HAP-1 (cell line): Measurements from ENCODE around the gene WDR4.
A peak's percentile ranks its signal among the peaks of the same experiment; 100 is the strongest.
"Not testable (repeated sequence)": the region's sequence is repeated elsewhere in the genome, so short reads cannot be mapped to it uniquely, and the experiment has no call there.

Source experiments
- DNase-seq, 2 experiments: peaks; one replicate each; pipeline ENCODE4 v3.0.0-alpha.2; 2016 to 2020; ENCODE audit warnings: low spot score in 2 of 2
- H3K27me3 ChIP-seq: fragments of 250-450 bp; sonication (Bioruptor Pico); 2 replicates; pipeline ENCODE4 v1.5.1; 2020; ENCODE audit warnings: low read depth, mild to moderate bottlenecking, moderate library complexity
- H3K36me3 ChIP-seq: fragments of 250-450 bp; sonication (Bioruptor Pico); replicated peaks from 2 replicates; pipeline ENCODE4 v1.5.1; 2020; ENCODE audit warnings: mild to moderate bottlenecking
- H3K4me1 ChIP-seq: fragments of 250-450 bp; sonication (Bioruptor Pico); 2 replicates; pipeline ENCODE4 v1.5.1; 2020; ENCODE audit warnings: mild to moderate bottlenecking
- H3K4me3 ChIP-seq: fragments of 250-450 bp; sonication (Bioruptor Pico); 2 replicates; pipeline ENCODE4 v1.5.1; 2020; ENCODE audit warnings: mild to moderate bottlenecking, moderate library complexity
- H3K9me3 ChIP-seq: fragments of 250-450 bp; sonication (Bioruptor Pico); 2 replicates; pipeline ENCODE4 v1.5.1; 2020; ENCODE audit warnings: mild to moderate bottlenecking, moderate library complexity
- in situ Hi-C: fragments of 300-500 bp; cut with MboI; formaldehyde crosslinking; loops from 3 replicates; pipeline ENCODE4 v1.14.3; 2020; ENCODE audit warnings: low sequenced_read_pairs, inconsistent platforms, mixed read lengths

WDR4 gene

DNA sequence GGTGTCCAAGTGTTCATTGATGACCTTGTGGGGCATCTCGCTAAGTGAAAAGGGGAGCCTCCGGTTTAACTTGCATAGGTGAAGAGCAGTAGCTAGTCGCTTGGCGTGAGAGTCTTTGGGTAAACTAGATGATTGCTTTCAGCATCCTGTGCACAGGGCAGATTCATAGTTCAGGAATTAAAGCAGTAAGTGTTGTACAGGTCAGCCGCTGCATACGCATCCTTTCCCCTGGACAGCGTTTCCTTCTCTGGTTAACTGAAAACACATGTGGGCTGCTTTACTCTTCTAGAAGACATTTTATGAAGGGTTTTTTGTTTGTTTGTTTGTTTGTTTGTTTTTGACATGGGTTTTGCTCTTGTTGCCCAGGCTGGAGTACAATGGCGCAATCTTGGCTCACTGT lies 25.9 kb upstream of the WDR4 start:
- Histone ChIP-seq H3K9me3 (no peaks in the 10 kb centered on the region), H3K36me3 (peaks cover 84% of the 10 kb centered on the region), H3K4me3 (no peak overlapping the region), H3K27me3 (no peaks in the 10 kb centered on the region; the same call in 1 of the 2 replicates), H3K4me1 (no peaks in the 10 kb centered on the region)
- no peak for DNase-seq
- in situ Hi-C loops, result no loop called here

DNA sequence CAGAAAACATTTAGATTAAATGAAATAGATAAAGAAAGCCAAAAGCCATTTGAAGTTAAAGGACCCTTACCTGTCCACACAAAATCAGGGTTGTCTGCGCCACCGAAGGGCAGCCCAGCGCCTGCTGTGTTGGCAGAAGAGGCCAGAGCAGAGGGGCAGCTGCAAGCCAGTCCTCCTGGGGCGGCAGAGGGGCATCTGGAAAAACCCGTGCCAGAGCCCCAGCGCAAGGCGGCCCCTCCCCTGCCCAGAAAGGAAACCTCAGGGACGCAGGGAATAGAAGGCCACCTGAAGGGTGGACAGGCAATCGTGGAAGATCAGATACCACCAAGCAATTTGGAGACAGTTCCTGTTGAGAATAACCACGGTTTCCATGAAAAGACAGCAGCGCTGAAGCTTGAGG lies 24.5 kb upstream of the WDR4 start:
- H3K36me3 ChIP-seq, result peaks cover 83% of the 10 kb centered on the region
- in situ Hi-C loops, result no loop called here
- no peak overlapping the region for H3K4me3 ChIP-seq
- DNase-seq, result no peak
- H3K27me3 ChIP-seq, result no peaks in the 10 kb centered on the region; the same call in 1 of the 2 replicates
- no peaks in the 10 kb centered on the region for H3K9me3 ChIP-seq
- no peaks in the 10 kb centered on the region for H3K4me1 ChIP-seq

DNA sequence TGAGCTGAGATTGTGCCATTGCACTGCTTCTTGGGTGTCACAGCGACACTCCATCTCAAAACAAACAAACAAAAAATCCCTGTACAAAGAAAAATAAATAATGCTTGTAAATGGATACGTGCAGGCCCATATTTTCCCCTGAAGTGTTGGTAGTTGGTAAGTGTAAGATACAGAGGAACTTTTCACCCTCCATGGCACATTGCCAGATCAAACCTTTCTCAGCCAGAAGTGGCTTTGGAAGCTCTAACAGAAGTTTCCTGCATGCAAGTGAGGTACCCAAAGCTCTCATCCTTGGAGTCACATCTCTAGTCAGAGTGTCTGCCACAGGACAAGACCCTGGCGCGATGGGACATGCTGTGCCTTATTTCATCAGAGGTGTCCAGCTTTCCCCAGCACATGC lies 21.1 kb upstream of the WDR4 start:
- Histone ChIP-seq H3K27me3 (no peaks in the 10 kb centered on the region; the same call in 1 of the 2 replicates), H3K9me3 (no peaks in the 10 kb centered on the region), H3K4me3 (no peak overlapping the region), H3K4me1 (no peaks in the 10 kb centered on the region), H3K36me3 (peaks cover 84% of the 10 kb centered on the region)
- DNase-seq, result no peak
- in situ Hi-C loops, result no loop called here

DNA sequence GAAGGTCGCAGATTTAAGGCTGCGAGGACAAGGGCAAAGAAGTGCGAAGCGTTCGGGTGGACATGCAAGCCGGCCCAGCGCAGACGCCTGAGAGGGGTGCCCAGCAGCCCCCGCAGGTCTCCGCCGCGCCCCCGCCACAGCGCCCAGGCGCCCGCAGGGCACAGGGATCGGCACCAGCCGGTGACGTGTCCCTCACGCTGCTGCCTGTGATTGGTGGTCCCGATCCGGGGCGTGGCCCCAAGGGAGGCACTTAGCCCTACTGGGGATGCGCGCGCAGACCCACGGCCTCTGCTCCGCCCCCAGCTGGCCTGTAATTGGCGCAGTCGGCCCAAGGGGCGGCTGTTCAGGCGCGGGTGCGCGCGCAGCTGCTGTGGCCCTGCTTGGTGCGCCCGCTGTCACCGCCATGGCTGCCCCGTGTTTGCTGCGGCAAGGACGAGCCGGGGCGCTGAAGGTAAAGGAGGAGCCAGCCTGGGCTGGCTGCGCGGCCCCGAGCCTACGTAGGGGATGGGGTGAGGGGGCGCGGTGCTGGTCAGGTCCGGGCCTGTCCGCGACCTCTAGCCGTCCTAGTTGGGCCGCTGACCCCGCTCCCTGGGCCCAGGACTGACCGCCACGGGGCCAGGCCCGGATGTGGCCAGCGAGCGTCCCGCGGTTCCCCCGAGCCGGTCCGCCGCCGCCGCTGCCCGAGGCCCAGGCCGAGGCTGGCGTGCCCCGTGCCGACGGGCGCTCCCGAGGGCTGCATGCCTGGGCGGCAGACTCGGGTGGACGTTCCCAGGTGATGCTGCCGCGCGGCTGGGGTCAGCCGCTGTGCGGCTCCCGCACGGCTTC lies 13.8 kb upstream of the WDR4 start, which contains the start of gene NDUFV3:
NDUFV3 (plus strand) TSS at position 379 of the 825 bp plus-strand sequence; CDS start at position 404, 25 bp downstream.
- H3K27me3 ChIP-seq, result no peaks in the 10 kb centered on the region
- DNase-seq, result peak; percentile 97 to 99
- in situ Hi-C loops, result no loop called here
- H3K9me3 ChIP-seq, result no peaks in the 10 kb centered on the region
- peak within 1 kb of the TSS; percentile 94 for H3K4me3 ChIP-seq
- peaks cover 28% of the 10 kb centered on the region for H3K36me3 ChIP-seq
- peaks cover 8% of the 10 kb centered on the region for H3K4me1 ChIP-seq

DNA sequence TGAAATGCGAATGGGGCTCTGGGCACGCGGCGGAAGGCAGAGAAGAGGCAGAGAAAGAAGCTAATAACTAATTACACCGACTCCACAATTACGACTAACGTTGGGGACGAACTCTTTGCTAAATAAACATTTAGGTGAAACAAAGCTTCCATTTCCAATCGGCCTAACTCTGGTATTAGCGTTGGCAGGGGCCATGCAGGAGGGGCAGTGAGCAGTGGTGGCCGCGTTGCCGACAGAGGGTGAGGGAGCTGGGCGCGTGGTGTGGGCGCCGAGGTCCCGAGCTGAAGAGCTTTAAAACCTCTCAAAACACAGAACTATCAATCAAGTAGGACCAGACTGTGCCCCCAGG lies 13.2 kb upstream of the WDR4 start:
- Histone ChIP-seq H3K4me1 (peaks cover 8% of the 10 kb centered on the region), H3K9me3 (no peaks in the 10 kb centered on the region), H3K36me3 (peaks cover 22% of the 10 kb centered on the region), H3K27me3 (no peaks in the 10 kb centered on the region), H3K4me3 (peak overlapping the region; percentile 94)
- no peak for DNase-seq
- in situ Hi-C loops, result no loop called here

DNA sequence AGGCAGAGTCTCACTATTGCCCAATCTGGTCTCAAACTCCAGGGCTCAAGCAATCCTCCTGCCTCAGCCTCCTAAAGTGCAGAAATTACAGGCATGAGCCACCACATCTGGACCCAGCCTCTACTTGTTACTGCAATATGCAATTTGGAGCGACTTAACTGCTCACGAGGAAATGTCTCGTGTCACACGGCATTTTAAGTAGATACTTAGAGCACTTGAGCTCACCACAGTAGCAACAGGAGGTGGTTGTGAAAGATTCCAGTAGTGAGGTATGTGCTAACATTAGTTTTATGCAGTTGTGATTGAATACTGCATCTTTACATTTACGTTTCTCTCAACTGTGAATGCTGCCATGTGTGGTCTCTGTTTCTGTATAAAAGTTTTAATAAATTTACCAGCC lies 8.0 kb upstream of the WDR4 start:
- DNase-seq, result no peak
- Histone ChIP-seq H3K27me3 (no peaks in the 10 kb centered on the region), H3K4me1 (peaks cover 2% of the 10 kb centered on the region), H3K4me3 (no peak overlapping the region), H3K9me3 (0 out of 2 replicates have a peak, but pooled peaks cover 2% of the 10 kb centered on the region), H3K36me3 (no peaks in the 10 kb centered on the region)
- in situ Hi-C loops, result no loop called here

DNA sequence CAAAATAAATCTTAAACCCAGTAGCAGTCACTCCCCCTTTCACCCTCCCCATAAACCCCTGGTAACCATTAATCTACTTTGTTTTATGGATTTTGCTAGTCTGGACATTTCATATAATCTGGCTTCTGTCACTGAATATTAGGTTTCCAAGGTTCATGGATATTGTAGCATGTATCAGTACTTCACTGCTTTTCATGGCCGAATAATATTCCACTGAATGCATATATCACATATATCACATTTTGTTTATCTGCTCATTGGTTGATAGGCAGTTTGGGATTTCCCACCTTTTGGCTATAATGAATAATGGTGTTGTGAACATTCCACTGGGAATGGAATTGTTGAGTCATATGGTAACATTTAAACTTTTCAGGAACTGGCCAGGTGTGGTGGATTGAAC lies 4.6 kb upstream of the WDR4 start:
- no peaks in the 10 kb centered on the region for H3K27me3 ChIP-seq
- no peak overlapping the region for H3K4me3 ChIP-seq
- in situ Hi-C loops, result no loop called here
- H3K9me3 ChIP-seq, result 0 out of 2 replicates have a peak, but pooled peaks cover 2% of the 10 kb centered on the region
- peaks cover 3% of the 10 kb centered on the region; the same call in 1 of the 2 replicates for H3K36me3 ChIP-seq
- H3K4me1 ChIP-seq, result no peaks in the 10 kb centered on the region; the same call in 1 of the 2 replicates
- DNase-seq, result no peak

DNA sequence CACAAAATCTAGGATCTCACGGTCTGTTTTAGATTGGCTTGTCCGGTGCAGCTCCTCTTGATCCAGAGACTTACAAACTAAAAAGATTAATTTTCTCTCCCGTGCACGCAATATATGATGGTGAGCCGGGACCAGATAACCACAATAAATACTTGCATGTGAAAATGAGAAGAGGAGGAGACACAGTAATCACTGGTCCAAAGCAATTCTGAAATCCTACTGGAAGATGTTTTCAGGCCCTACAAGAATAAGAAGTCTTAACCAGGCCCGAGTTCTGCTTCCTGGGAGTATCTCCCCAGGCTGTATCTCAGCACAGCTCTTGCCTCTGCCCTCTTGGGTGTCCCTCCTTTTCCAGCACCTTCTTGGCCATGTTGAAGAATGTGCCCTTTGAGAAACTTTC lies 1.0 kb upstream of the WDR4 start:
- DNase-seq, result no peak
- 0 out of 2 replicates have a peak, but pooled peaks cover 2% of the 10 kb centered on the region for H3K9me3 ChIP-seq
- H3K36me3 ChIP-seq, result peaks cover 12% of the 10 kb centered on the region
- H3K4me3 ChIP-seq, result no peak overlapping the region
- H3K4me1 ChIP-seq, result no peaks in the 10 kb centered on the region; the same call in 1 of the 2 replicates
- in situ Hi-C loops, result no loop called here
- no peaks in the 10 kb centered on the region for H3K27me3 ChIP-seq

DNA sequence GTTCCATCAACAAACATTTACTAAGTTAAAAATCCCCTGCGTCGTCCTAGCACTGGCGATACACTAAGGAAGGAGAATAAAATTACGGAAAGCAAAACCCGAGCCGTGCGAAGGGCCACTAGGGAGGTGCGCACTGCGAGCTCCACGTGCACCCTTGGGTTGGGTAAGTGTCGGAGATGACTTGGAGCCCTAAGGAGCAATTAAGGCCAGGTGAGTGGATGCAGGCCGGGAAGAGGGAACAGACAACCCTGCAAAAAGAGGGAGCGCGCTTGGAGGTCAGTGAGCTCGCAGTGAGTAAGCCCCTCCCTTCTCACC lies 704 bp downstream of the WDR4 start:
- in situ Hi-C loops, result no loop called here
- no peak for DNase-seq

DNA sequence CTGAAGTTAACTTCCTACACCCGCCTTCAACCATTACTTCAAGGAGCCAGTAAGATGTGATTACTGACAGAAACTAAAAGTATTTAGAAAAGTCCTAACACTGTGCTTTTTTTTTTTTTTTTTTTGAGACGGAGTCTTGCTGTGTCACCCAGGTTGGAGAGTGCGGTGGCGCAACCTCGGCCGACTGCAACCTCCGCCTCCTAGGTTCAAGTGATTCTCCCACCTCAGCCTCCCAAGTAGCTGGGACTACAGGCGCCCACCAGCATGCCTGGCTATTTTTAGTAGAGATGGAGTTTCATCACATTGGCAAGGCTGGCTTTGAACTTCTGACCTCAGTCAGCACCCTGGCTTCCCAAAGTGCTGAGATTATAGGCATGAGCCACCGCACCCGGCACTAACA lies 3.5 kb downstream of the WDR4 start:
- DNase-seq, H3K9me3 ChIP-seq, in situ Hi-C loops, H3K27me3 ChIP-seq, H3K4me1 ChIP-seq, H3K4me3 ChIP-seq: not testable (repeated sequence)
- peaks cover 55% of the 10 kb centered on the region for H3K36me3 ChIP-seq

More for the DNA sequence above, 704 bp downstream of the WDR4 start:
- Histone ChIP-seq H3K27me3 (no peaks in the 10 kb centered on the region), H3K4me3 (peak overlapping the region; percentile 93), H3K36me3 (peaks cover 29% of the 10 kb centered on the region), H3K9me3 (no peaks in the 10 kb centered on the region), H3K4me1 (no peaks in the 10 kb centered on the region; the same call in 1 of the 2 replicates)

DNA sequence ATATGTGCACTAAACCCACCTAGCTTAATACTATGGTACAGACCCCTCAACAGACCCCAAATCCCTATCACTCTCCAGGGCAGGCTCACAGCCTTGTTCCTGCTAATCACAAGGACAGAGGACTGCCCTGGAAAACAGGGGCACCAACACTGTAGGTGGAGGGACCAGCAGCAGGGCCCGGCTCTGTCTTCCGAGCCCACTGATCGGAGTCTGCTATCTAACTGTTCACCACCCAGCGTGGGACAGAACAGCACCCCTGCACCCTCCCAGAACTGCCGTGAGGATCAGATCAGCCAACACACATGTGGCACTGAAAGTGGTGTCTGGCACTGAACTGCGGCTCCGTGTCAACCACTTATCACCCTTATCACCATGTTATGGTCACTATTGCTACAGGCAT lies 6.2 kb downstream of the WDR4 start:
- Histone ChIP-seq H3K9me3 (no peaks in the 10 kb centered on the region), H3K36me3 (peaks cover 79% of the 10 kb centered on the region), H3K4me3 (no peak overlapping the region), H3K4me1 (no peaks in the 10 kb centered on the region; the same call in 1 of the 2 replicates), H3K27me3 (no peaks in the 10 kb centered on the region)
- no peak for DNase-seq
- in situ Hi-C loops, result no loop called here

DNA sequence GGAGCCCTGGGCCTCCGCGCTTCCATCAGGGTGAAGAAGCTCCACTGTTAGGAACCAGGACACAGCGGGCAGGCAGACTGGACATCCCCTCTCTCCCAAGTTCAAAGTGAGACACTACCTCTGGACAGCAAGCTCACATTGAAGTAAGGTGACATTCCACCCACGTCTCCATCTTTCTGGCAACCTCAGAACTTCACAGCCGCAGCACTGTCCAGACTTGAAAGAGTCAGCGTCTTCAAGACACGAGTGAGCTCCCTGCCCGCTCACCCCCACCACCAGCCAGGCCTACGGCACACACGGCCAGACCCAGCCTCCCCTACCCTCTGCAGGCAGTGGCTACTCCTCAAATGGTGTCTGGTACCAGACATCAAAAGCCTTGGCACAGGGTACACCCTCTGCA lies 11.1 kb downstream of the WDR4 start:
- no peaks in the 10 kb centered on the region for H3K9me3 ChIP-seq
- H3K4me3 ChIP-seq, result no peak overlapping the region
- in situ Hi-C loops, result no loop called here
- no peaks in the 10 kb centered on the region for H3K27me3 ChIP-seq
- H3K4me1 ChIP-seq, result no peaks in the 10 kb centered on the region
- peaks cover 86% of the 10 kb centered on the region for H3K36me3 ChIP-seq
- DNase-seq, result no peak

DNA sequence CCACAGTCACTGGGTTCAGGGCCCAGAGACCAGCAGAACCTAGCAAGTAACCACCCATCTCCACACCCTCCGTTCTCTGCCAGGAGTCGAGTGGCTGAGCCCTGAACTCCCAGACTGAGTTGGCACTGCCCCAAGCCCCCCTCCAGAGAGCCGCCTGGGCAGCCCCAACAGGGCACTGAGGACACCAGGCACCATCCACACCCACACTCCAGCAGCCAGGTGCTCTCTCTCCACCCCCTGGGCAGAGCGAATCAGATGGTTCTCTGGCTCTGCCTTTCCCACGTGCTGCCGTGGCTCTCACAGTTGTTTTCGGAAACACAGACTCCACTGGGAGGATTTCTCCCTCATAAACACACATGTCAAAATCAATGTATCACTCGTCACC lies 13.6 kb downstream of the WDR4 start:
- Histone ChIP-seq H3K9me3 (no peaks in the 10 kb centered on the region), H3K4me1 (no peaks in the 10 kb centered on the region), H3K27me3 (no peaks in the 10 kb centered on the region), H3K4me3 (no peak overlapping the region), H3K36me3 (peaks cover 85% of the 10 kb centered on the region)
- in situ Hi-C loops, result no loop called here
- no peak for DNase-seq

DNA sequence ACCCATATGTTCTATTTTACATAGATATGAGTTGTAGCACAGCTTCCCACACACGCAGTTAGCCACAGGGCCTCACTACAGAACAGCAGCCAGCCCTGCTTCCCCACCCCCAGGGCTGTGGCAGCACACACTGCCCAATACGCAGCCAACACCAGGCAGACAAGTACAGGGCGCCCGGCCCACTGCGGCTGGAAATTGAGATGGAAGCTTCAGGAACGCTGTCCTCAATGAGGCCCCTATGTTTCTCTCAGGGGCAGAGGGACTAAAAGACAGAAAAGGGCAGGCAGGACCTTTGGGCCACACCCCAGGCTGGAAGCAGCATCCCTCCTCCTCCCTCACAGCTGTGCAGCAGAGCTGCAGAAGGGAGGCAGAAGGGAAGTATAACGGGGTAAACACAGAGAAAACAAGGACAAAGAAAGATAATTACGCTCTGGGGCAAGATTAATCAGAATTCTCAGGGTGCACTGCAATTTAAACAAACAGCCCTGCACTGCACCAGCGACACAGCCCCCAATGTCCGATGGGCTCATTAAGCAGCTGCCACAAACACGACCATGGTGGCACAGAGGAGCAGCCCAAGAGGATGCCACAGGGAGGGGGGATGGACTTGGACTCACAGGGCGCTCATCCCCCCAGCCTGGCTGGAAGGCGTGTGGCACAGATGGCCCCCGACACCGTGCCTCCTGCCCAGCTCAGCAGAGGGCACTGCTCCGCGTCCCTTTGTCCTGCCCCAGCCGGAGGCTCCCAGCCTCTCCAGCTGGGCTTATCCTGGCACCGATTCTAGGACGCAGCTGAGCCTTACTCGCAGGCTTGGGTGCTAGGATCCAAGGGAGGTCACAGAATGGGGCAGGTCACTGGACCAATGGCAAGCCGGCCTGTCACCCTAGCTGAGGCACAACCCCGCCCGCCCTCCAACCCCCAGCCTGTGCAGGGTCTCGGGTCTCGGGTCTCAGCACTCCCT lies 14.2 kb downstream of the WDR4 start:
- DNase-seq, result no peak
- Histone ChIP-seq H3K36me3 (peaks cover 85% of the 10 kb centered on the region), H3K27me3 (no peaks in the 10 kb centered on the region), H3K4me1 (no peaks in the 10 kb centered on the region), H3K4me3 (no peak overlapping the region), H3K9me3 (no peaks in the 10 kb centered on the region)
- in situ Hi-C loops, result no loop called here
